Astrocyte (in vitro differentiated cells and primary cell): ENCODE results near the gene FKRP.

Experiments used
- EZH2 ChIP-seq: IDR thresholded peaks from 2 replicates; pipeline ENCODE4 v1.6.1; 2012; ENCODE audit warnings: mild to moderate bottlenecking, low read length, inconsistent platforms; ENCODE audit not compliant: insufficient read depth
- TF ChIP-seq, protein P1 (sequence below): IDR thresholded peaks from 2 replicates; pipeline ENCODE4 v1.5.1; 2011; ENCODE audit warnings: low read depth, mild to moderate bottlenecking, inconsistent platforms, low read length, moderate library complexity; ENCODE audit not compliant: insufficient read depth

DNA sequence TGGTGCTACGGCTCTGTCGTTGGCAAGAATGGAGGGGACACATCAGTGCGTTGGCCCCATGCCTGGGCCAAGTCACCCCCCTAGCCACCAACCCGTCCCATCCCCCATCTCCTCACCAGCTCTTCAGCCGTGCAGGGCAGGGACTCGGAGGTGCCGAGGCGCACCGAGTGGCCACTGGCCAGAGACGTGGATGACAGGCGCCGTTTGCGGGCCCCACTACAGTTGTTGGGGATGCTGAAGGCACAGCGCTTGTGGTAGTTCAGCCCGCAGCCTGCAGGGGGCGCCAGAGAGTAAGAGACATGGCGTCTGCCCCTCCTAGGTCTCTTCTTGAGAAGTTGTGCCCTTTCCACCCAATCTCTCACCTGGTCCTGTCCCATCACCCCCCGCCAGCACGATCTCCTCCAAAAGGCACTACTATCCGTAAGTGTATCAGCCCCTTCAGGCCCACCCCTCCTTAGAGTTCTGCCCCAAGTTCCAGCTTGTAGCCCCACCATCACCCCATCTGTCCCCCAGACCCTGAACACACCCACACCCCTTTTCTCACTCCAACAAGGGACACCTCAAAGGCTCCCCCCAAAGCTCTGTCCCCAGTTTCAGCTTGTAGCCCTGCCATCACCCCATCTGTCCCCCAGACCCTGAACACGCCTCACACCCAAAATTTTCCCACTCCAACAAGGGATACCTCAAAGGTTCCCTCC lies 41.3 kb upstream of the FKRP start:
- TF ChIP-seq EZH2, result no peak
- TF ChIP-seq, protein P1, sequence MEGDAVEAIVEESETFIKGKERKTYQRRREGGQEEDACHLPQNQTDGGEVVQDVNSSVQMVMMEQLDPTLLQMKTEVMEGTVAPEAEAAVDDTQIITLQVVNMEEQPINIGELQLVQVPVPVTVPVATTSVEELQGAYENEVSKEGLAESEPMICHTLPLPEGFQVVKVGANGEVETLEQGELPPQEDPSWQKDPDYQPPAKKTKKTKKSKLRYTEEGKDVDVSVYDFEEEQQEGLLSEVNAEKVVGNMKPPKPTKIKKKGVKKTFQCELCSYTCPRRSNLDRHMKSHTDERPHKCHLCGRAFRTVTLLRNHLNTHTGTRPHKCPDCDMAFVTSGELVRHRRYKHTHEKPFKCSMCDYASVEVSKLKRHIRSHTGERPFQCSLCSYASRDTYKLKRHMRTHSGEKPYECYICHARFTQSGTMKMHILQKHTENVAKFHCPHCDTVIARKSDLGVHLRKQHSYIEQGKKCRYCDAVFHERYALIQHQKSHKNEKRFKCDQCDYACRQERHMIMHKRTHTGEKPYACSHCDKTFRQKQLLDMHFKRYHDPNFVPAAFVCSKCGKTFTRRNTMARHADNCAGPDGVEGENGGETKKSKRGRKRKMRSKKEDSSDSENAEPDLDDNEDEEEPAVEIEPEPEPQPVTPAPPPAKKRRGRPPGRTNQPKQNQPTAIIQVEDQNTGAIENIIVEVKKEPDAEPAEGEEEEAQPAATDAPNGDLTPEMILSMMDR, result peak; percentile 68
